Measurements from ENCODE around the gene OPRL1.

OPRL1 gene

DNA sequence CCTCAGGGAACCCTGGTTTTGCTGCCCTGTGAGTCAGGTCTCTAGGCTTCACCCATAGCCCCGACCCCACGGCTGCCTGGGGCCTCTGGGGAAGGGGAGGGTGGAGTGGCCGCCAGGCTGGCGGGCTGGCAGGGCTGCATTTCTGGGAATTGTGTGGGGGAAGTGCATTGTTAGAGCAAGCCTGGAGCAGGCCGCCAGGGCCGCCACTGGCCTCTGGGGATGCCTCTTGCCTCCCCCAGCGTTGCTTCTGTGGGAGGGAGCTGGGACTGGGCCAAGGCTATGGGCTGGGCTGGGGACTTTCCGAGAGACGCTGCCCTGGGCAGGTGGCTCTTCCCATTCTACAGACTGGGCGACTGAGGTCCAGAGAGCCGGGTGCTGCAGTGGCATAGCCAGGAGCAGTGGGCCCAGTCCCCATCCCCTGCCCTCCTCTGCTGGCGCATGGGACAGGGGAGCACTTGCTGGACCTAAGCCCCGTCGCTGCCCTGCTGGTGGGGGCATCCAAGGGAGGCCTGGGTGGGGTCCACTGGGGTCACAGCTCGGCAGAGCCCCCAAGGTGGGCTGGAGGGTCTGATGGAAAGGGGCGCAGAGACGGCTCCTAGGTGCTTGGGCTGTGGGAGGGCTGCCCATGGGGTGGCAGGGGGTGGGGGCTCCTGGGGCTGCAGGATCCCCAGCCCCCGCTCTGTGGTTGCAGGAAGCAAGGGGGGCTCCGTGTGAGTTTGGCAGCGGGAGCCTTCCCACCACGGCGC, 23.8 kb upstream of the OPRL1 start (continued):
- TF ChIP-seq, protein P1, sequence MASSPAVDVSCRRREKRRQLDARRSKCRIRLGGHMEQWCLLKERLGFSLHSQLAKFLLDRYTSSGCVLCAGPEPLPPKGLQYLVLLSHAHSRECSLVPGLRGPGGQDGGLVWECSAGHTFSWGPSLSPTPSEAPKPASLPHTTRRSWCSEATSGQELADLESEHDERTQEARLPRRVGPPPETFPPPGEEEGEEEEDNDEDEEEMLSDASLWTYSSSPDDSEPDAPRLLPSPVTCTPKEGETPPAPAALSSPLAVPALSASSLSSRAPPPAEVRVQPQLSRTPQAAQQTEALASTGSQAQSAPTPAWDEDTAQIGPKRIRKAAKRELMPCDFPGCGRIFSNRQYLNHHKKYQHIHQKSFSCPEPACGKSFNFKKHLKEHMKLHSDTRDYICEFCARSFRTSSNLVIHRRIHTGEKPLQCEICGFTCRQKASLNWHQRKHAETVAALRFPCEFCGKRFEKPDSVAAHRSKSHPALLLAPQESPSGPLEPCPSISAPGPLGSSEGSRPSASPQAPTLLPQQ (tag by site-specific recombination; IDR thresholded peaks at IDR 0.05) = no peak
- no peak for TF ChIP-seq ZNF571 (tag by site-specific recombination; IDR thresholded peaks at IDR 0.05)
- TF ChIP-seq ZNF175 (tag by site-specific recombination; IDR thresholded peaks at IDR 0.05) = no peak
- TF ChIP-seq ZNF221 (tag by site-specific recombination; IDR thresholded peaks at IDR 0.05; ENCODE audit: borderline replicate concordance) = no peak
- TF ChIP-seq ZNF792 (tag by site-specific recombination; IDR thresholded peaks at IDR 0.05) = no peak
- no peak for TF ChIP-seq OVOL3 (tag by site-specific recombination; IDR thresholded peaks at IDR 0.05)
- no peak for TF ChIP-seq ZEB2 (tag by site-specific recombination; IDR thresholded peaks at IDR 0.05)
- TF ChIP-seq SETDB1 (IDR thresholded peaks at IDR 0.05; ENCODE audit: insufficient read length, low read length) = no peak
- TF ChIP-seq, protein P2, sequence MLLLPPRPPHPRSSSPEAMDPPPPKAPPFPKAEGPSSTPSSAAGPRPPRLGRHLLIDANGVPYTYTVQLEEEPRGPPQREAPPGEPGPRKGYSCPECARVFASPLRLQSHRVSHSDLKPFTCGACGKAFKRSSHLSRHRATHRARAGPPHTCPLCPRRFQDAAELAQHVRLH (tag by site-specific recombination; IDR thresholded peaks at IDR 0.05) = no peak
- no peak for TF ChIP-seq ZNF548 (tag by site-specific recombination; IDR thresholded peaks at IDR 0.05)
- TF ChIP-seq ZFHX2 (tag by site-specific recombination; conservative IDR thresholded peaks at IDR 0.05) = peak; percentile 80
- no peak for TF ChIP-seq ZNF391 (tag by site-specific recombination; IDR thresholded peaks at IDR 0.05; ENCODE audit: borderline replicate concordance, low read depth)
- TF ChIP-seq MEIS1 (CRISPR knock-in tag; IDR thresholded peaks at IDR 0.05; ENCODE audit: borderline replicate concordance) = no peak
- peak; percentile 45 for TF ChIP-seq ZBTB8A (tag by site-specific recombination; IDR thresholded peaks at IDR 0.05)
- TF ChIP-seq, protein P3, sequence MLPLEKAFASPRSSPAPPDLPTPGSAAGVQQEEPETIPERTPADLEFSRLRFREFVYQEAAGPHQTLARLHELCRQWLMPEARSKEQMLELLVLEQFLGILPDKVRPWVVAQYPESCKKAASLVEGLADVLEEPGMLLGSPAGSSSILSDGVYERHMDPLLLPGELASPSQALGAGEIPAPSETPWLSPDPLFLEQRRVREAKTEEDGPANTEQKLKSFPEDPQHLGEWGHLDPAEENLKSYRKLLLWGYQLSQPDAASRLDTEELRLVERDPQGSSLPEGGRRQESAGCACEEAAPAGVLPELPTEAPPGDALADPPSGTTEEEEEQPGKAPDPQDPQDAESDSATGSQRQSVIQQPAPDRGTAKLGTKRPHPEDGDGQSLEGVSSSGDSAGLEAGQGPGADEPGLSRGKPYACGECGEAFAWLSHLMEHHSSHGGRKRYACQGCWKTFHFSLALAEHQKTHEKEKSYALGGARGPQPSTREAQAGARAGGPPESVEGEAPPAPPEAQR (tag by site-specific recombination; IDR thresholded peaks at IDR 0.05) = no peak
- TF ChIP-seq, protein P4, sequence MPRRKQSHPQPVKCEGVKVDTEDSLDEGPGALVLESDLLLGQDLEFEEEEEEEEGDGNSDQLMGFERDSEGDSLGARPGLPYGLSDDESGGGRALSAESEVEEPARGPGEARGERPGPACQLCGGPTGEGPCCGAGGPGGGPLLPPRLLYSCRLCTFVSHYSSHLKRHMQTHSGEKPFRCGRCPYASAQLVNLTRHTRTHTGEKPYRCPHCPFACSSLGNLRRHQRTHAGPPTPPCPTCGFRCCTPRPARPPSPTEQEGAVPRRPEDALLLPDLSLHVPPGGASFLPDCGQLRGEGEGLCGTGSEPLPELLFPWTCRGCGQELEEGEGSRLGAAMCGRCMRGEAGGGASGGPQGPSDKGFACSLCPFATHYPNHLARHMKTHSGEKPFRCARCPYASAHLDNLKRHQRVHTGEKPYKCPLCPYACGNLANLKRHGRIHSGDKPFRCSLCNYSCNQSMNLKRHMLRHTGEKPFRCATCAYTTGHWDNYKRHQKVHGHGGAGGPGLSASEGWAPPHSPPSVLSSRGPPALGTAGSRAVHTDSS (tag by site-specific recombination; IDR thresholded peaks at IDR 0.05) = no peak
- no peak for TF ChIP-seq ZNF184 (tag by site-specific recombination; IDR thresholded peaks at IDR 0.05)
- TF ChIP-seq, protein P5, sequence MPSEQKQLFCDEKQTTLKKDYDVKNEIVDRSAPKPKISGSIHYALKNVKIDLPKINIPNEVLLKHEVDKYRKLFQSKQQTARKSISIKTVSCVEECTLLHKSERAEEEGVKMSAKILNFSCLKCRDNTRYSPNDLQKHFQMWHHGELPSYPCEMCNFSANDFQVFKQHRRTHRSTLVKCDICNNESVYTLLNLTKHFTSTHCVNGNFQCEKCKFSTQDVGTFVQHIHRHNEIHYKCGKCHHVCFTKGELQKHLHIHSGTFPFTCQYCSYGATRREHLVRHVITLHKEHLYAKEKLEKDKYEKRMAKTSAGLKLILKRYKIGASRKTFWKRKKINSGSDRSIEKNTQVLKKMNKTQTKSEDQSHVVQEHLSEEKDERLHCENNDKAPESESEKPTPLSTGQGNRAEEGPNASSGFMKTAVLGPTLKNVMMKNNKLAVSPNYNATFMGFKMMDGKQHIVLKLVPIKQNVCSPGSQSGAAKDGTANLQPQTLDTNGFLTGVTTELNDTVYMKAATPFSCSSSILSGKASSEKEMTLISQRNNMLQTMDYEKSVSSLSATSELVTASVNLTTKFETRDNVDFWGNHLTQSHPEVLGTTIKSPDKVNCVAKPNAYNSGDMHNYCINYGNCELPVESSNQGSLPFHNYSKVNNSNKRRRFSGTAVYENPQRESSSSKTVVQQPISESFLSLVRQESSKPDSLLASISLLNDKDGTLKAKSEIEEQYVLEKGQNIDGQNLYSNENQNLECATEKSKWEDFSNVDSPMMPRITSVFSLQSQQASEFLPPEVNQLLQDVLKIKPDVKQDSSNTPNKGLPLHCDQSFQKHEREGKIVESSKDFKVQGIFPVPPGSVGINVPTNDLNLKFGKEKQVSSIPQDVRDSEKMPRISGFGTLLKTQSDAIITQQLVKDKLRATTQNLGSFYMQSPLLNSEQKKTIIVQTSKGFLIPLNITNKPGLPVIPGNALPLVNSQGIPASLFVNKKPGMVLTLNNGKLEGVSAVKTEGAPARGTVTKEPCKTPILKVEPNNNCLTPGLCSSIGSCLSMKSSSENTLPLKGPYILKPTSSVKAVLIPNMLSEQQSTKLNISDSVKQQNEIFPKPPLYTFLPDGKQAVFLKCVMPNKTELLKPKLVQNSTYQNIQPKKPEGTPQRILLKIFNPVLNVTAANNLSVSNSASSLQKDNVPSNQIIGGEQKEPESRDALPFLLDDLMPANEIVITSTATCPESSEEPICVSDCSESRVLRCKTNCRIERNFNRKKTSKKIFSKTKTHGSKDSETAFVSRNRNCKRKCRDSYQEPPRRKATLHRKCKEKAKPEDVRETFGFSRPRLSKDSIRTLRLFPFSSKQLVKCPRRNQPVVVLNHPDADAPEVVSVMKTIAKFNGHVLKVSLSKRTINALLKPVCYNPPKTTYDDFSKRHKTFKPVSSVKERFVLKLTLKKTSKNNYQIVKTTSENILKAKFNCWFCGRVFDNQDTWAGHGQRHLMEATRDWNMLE (tag by site-specific recombination; conservative IDR thresholded peaks at IDR 0.05; ENCODE audit: low read depth) = no peak
- no peak for TF ChIP-seq ZNF843 (tag by site-specific recombination; IDR thresholded peaks at IDR 0.05)
- TF ChIP-seq SP7 (tag by site-specific recombination; IDR thresholded peaks at IDR 0.05) = 0 out of 2 replicates have a peak, but pooled peaks have one; percentile 31
- no peak for TF ChIP-seq ZNF473 (tag by site-specific recombination; IDR thresholded peaks at IDR 0.05)
- TF ChIP-seq ZNF169 (tag by site-specific recombination; IDR thresholded peaks at IDR 0.05) = no peak
- no peak for TF ChIP-seq MYNN (tag by site-specific recombination; IDR thresholded peaks at IDR 0.05; ENCODE audit: borderline replicate concordance)
- TF ChIP-seq ZNF600 (tag by site-specific recombination; IDR thresholded peaks at IDR 0.05) = no peak
- TF ChIP-seq ZNF423 (tag by site-specific recombination; IDR thresholded peaks at IDR 0.05) = peak; percentile 70; the same call in 1 of the 2 replicates
- TF ChIP-seq ZNF311 (tag by site-specific recombination; IDR thresholded peaks at IDR 0.05; ENCODE audit: borderline replicate concordance) = no peak
- no peak for TF ChIP-seq ZBTB17 (tag by site-specific recombination; IDR thresholded peaks at IDR 0.05)
- 0 out of 2 replicates have a peak, but pooled peaks have one; percentile 18 for TF ChIP-seq ZSCAN30 (tag by site-specific recombination; IDR thresholded peaks at IDR 0.05)
- TF ChIP-seq ZXDB (tag by site-specific recombination; IDR thresholded peaks at IDR 0.05) = no peak
- TF ChIP-seq SCRT2 (tag by site-specific recombination; IDR thresholded peaks at IDR 0.05) = no peak
- TF ChIP-seq ZNF785 (tag by site-specific recombination; IDR thresholded peaks at IDR 0.05) = no peak
- no peak for TF ChIP-seq ZNF214 (tag by site-specific recombination; IDR thresholded peaks at IDR 0.05; ENCODE audit: borderline replicate concordance)

Measured in HEK293 (cell line).